Endometrial microvascular endothelial cells (primary cell): ENCODE data around the gene KCNJ13. TPM values are rescaled to one million over a fixed set of nuclear protein-coding genes. Genes with fewer than 3 reads are reported as not detected.

ENCODE experiments used
- in situ Hi-C: cut with HindIII; loops from 2 replicates; pipeline ENCODE4 v1.10.0; 2017; ENCODE audit warnings: low sequenced_read_pairs, low pct_unique_long_range_greater_than_20kb; ENCODE audit errors: inconsistent ontology term
- total RNA-seq: library from RNA; depleted of rRNA; stranded (reverse); fragments of >200 nt; gene quantifications from one replicate; pipeline ENCODE4 v1.2.3, GENCODE V29; 2015; ENCODE audit errors: inconsistent ontology term

Gene KCNJ13
- not detected for total RNA-seq

- in situ Hi-C loops: no loop called here
Observed at GRCh38 chr2:232776435-232776834, at the start of gene KCNJ13. TSS of gene KCNJ13 (minus strand) at chr2:232776565. CDS start at chr2:232771362, 5,203 bp downstream.

GRCh38 chr2:232817756-232818155 is 41.4 kb upstream of the KCNJ13 start:
- in situ Hi-C loops: no loop called here

- in situ Hi-C loops: no loop called here
Observed at GRCh38 chr2:232816657-232817056, 40.3 kb upstream of the KCNJ13 start.

GRCh38 chr2:232815569-232815968 is 39.2 kb upstream of the KCNJ13 start:
- in situ Hi-C loops: no loop called here

- in situ Hi-C loops: no loop called here
Observed at GRCh38 chr2:232810444-232810843, 34.1 kb upstream of the KCNJ13 start.

- in situ Hi-C loops: no loop called here
Observed at GRCh38 chr2:232809349-232810124, 33.2 kb upstream of the KCNJ13 start.

- in situ Hi-C loops: no loop called here
Observed at GRCh38 chr2:232802091-232802490, 25.7 kb upstream of the KCNJ13 start.

GRCh38 chr2:232800166-232800565 is 23.8 kb upstream of the KCNJ13 start:
- in situ Hi-C loops: no loop called here

GRCh38 chr2:232798187-232798586 is 21.8 kb upstream of the KCNJ13 start:
- in situ Hi-C loops: no loop called here

GRCh38 chr2:232795920-232796319 is 19.6 kb upstream of the KCNJ13 start:
- in situ Hi-C loops: no loop called here

GRCh38 chr2:232794981-232795380 is 18.6 kb upstream of the KCNJ13 start:
- in situ Hi-C loops: no loop called here

GRCh38 chr2:232793271-232793670 is 16.9 kb upstream of the KCNJ13 start:
- in situ Hi-C loops: no loop called here

- in situ Hi-C loops: no loop called here
Observed at GRCh38 chr2:232791518-232791917, 15.2 kb upstream of the KCNJ13 start.

- in situ Hi-C loops: no loop called here
Observed at GRCh38 chr2:232789082-232789481, 12.7 kb upstream of the KCNJ13 start.

- in situ Hi-C loops: no loop called here
Observed at GRCh38 chr2:232787806-232788205, 11.4 kb upstream of the KCNJ13 start.

- in situ Hi-C loops: no loop called here
Observed at GRCh38 chr2:232783278-232783677, 6.9 kb upstream of the KCNJ13 start.

- in situ Hi-C loops: no loop called here
Observed at GRCh38 chr2:232781765-232782164, 5.4 kb upstream of the KCNJ13 start.

GRCh38 chr2:232779934-232780333 is 3.6 kb upstream of the KCNJ13 start:
- in situ Hi-C loops: no loop called here

GRCh38 chr2:232779465-232779864 is 3.1 kb upstream of the KCNJ13 start:
- in situ Hi-C loops: no loop called here

GRCh38 chr2:232777276-232777675 is 911 bp upstream of the KCNJ13 start:
- in situ Hi-C loops: no loop called here

- in situ Hi-C loops: no loop called here
Observed at GRCh38 chr2:232773815-232774214, 2.5 kb downstream of the KCNJ13 start.
